ENCODE results near the gene CCDC181.
"Not testable (repeated sequence)": the region's sequence is repeated elsewhere in the genome, so short reads cannot be mapped to it uniquely, and the experiment has no call there.

The CCDC181 gene

GRCh38 chr1:169421309-169421708, 6.0 kb downstream of the CCDC181 start:
- TF ChIP-seq POLR2A (IDR thresholded peaks at IDR 0.05; ENCODE audit: low read depth, low read length) (no peak), SPI1 (IDR thresholded peaks at IDR 0.05; ENCODE audit: low read depth, low read length) (no peak), POLR2AphosphoS5 (IDR thresholded peaks at IDR 0.05; ENCODE audit: low read depth, low read length) (no peak), POU2F2 (IDR thresholded peaks at IDR 0.05; ENCODE audit: low read depth, low read length) (no peak), PAX5 (IDR thresholded peaks at IDR 0.05; ENCODE audit: insufficient read depth, low read length, severe bottlenecking) (no peak), TAF1 (IDR thresholded peaks at IDR 0.05; ENCODE audit: low read depth, low read length) (no peak)
- FAIRE-seq (no peak), DNase-seq (ENCODE audit: insufficient read length, low spot score) (no peak)

- DNase-seq (ENCODE audit: insufficient read length, low spot score) (no peak), FAIRE-seq (no peak)
- TF ChIP-seq POLR2A (IDR thresholded peaks at IDR 0.05; ENCODE audit: low read depth, low read length) = no peak
- no peak for TF ChIP-seq TAF1 (IDR thresholded peaks at IDR 0.05; ENCODE audit: low read depth, low read length)
- no peak for TF ChIP-seq SPI1 (IDR thresholded peaks at IDR 0.05; ENCODE audit: low read depth, low read length)
- no peak for TF ChIP-seq PAX5 (IDR thresholded peaks at IDR 0.05; ENCODE audit: insufficient read depth, low read length, severe bottlenecking)
- TF ChIP-seq POLR2AphosphoS5 (IDR thresholded peaks at IDR 0.05; ENCODE audit: low read depth, low read length) = no peak
- TF ChIP-seq POU2F2 (IDR thresholded peaks at IDR 0.05; ENCODE audit: low read depth, low read length) = no peak
Observed at GRCh38 chr1:169414952-169415351, 12.3 kb downstream of the CCDC181 start.

GRCh38 chr1:169408340-169408739, 18.9 kb downstream of the CCDC181 start:
- not testable (repeated sequence) for DNase-seq (ENCODE audit: insufficient read length, low spot score); FAIRE-seq

GRCh38 chr1:169402578-169402977, 24.7 kb downstream of the CCDC181 start:
- not testable (repeated sequence) for FAIRE-seq; DNase-seq (ENCODE audit: insufficient read length, low spot score)

GRCh38 chr1:169395955-169396354, 31.3 kb downstream of the CCDC181 start:
- DNase-seq (ENCODE audit: insufficient read length, low spot score) (no peak), FAIRE-seq (no peak)
- TF ChIP-seq TAF1 (IDR thresholded peaks at IDR 0.05; ENCODE audit: low read depth, low read length) (no peak), POLR2A (IDR thresholded peaks at IDR 0.05; ENCODE audit: low read depth, low read length) (no peak), POU2F2 (IDR thresholded peaks at IDR 0.05; ENCODE audit: low read depth, low read length) (no peak)

GRCh38 chr1:169392406-169392805, 34.9 kb downstream of the CCDC181 start:
- TF ChIP-seq SPI1 (IDR thresholded peaks at IDR 0.05; ENCODE audit: low read depth, low read length) (no peak), POU2F2 (IDR thresholded peaks at IDR 0.05; ENCODE audit: low read depth, low read length) (no peak), POLR2AphosphoS5 (IDR thresholded peaks at IDR 0.05; ENCODE audit: low read depth, low read length) (no peak), POLR2A (IDR thresholded peaks at IDR 0.05; ENCODE audit: low read depth, low read length) (no peak)
- FAIRE-seq = no peak
- no peak for DNase-seq (ENCODE audit: insufficient read length, low spot score)

- FAIRE-seq (no peak), DNase-seq (ENCODE audit: insufficient read length, low spot score) (no peak)
- no peak for TF ChIP-seq POLR2A (IDR thresholded peaks at IDR 0.05; ENCODE audit: low read depth, low read length)
- no peak for TF ChIP-seq POLR2AphosphoS5 (IDR thresholded peaks at IDR 0.05; ENCODE audit: low read depth, low read length)
- no peak for TF ChIP-seq TAF1 (IDR thresholded peaks at IDR 0.05; ENCODE audit: low read depth, low read length)
- TF ChIP-seq PAX5 (IDR thresholded peaks at IDR 0.05; ENCODE audit: insufficient read depth, low read length, severe bottlenecking) = no peak
Observed at GRCh38 chr1:169390303-169390702, 37.0 kb downstream of the CCDC181 start.

GRCh38 chr1:169387399-169387798, 39.9 kb downstream of the CCDC181 start:
- no peak for FAIRE-seq
- no peak for TF ChIP-seq POLR2A (IDR thresholded peaks at IDR 0.05; ENCODE audit: low read depth, low read length)
- TF ChIP-seq POLR2AphosphoS5 (IDR thresholded peaks at IDR 0.05; ENCODE audit: low read depth, low read length) = no peak
- TF ChIP-seq PAX5 (IDR thresholded peaks at IDR 0.05; ENCODE audit: insufficient read depth, low read length, severe bottlenecking) = no peak
- TF ChIP-seq SPI1 (IDR thresholded peaks at IDR 0.05; ENCODE audit: low read depth, low read length) = no peak
- TF ChIP-seq TAF1 (IDR thresholded peaks at IDR 0.05; ENCODE audit: low read depth, low read length) = no peak
- TF ChIP-seq POU2F2 (IDR thresholded peaks at IDR 0.05; ENCODE audit: low read depth, low read length) = no peak
- no peak for DNase-seq (ENCODE audit: insufficient read length, low spot score)

- no peak for DNase-seq (ENCODE audit: insufficient read length, low spot score)
- no peak for TF ChIP-seq SPI1 (IDR thresholded peaks at IDR 0.05; ENCODE audit: low read depth, low read length)
- no peak for FAIRE-seq
Observed at GRCh38 chr1:169383449-169383848, 43.8 kb downstream of the CCDC181 start.

- no peak for FAIRE-seq
- TF ChIP-seq PAX5 (IDR thresholded peaks at IDR 0.05; ENCODE audit: insufficient read depth, low read length, severe bottlenecking) = no peak
- TF ChIP-seq POLR2AphosphoS5 (IDR thresholded peaks at IDR 0.05; ENCODE audit: low read depth, low read length) = no peak
- TF ChIP-seq TAF1 (IDR thresholded peaks at IDR 0.05; ENCODE audit: low read depth, low read length) = no peak
- no peak for TF ChIP-seq POLR2A (IDR thresholded peaks at IDR 0.05; ENCODE audit: low read depth, low read length)
- no peak for TF ChIP-seq POU2F2 (IDR thresholded peaks at IDR 0.05; ENCODE audit: low read depth, low read length)
- TF ChIP-seq SPI1 (IDR thresholded peaks at IDR 0.05; ENCODE audit: low read depth, low read length) = no peak
- no peak for DNase-seq (ENCODE audit: insufficient read length, low spot score)
Observed at GRCh38 chr1:169381162-169381561, 46.1 kb downstream of the CCDC181 start.

- TF ChIP-seq POLR2A (IDR thresholded peaks at IDR 0.05; ENCODE audit: low read depth, low read length) = no peak
- no peak for TF ChIP-seq TAF1 (IDR thresholded peaks at IDR 0.05; ENCODE audit: low read depth, low read length)
- TF ChIP-seq SPI1 (IDR thresholded peaks at IDR 0.05; ENCODE audit: low read depth, low read length) = no peak
- no peak for TF ChIP-seq POLR2AphosphoS5 (IDR thresholded peaks at IDR 0.05; ENCODE audit: low read depth, low read length)
- TF ChIP-seq PAX5 (IDR thresholded peaks at IDR 0.05; ENCODE audit: insufficient read depth, low read length, severe bottlenecking) = no peak
- TF ChIP-seq POU2F2 (IDR thresholded peaks at IDR 0.05; ENCODE audit: low read depth, low read length) = no peak
- FAIRE-seq (peak; percentile 82), DNase-seq (ENCODE audit: insufficient read length, low spot score) (no peak)
Observed at GRCh38 chr1:169371404-169371803, 55.9 kb downstream of the CCDC181 start.

Data from GM12891 (cell line).